ENCODE results near the gene FKBP9.

DNA sequence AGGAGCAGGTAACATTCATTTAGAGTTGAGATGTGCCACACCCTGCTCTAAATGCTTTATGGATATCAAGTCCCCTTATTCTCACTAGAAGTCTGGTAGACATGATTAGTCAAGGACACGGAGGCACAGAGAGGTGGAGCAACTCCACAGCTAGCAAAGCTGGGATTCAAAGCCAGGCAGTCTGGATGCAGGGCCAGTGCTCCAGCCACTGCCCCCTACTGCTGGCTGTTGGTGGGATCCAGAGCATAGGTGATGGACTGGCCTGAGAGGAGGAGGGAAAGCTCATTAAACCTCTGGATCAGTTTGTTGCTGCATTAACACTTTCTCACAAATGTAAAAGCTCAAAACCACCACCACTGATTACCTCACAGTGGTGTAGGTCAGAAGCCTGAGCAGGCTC lies 43.1 kb upstream of the FKBP9 start:
- TF ChIP-seq FOS (IDR thresholded peaks at IDR 0.05; ENCODE audit: low read depth, low read length) = no peak
- TF ChIP-seq, protein P1, sequence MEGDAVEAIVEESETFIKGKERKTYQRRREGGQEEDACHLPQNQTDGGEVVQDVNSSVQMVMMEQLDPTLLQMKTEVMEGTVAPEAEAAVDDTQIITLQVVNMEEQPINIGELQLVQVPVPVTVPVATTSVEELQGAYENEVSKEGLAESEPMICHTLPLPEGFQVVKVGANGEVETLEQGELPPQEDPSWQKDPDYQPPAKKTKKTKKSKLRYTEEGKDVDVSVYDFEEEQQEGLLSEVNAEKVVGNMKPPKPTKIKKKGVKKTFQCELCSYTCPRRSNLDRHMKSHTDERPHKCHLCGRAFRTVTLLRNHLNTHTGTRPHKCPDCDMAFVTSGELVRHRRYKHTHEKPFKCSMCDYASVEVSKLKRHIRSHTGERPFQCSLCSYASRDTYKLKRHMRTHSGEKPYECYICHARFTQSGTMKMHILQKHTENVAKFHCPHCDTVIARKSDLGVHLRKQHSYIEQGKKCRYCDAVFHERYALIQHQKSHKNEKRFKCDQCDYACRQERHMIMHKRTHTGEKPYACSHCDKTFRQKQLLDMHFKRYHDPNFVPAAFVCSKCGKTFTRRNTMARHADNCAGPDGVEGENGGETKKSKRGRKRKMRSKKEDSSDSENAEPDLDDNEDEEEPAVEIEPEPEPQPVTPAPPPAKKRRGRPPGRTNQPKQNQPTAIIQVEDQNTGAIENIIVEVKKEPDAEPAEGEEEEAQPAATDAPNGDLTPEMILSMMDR (conservative IDR thresholded peaks at IDR 0.05; ENCODE audit: low read depth, low read length) = no peak
- no peak for TF ChIP-seq BHLHE40 (IDR thresholded peaks at IDR 0.05; ENCODE audit: low read depth, low read length)
- TF ChIP-seq, protein P2, sequence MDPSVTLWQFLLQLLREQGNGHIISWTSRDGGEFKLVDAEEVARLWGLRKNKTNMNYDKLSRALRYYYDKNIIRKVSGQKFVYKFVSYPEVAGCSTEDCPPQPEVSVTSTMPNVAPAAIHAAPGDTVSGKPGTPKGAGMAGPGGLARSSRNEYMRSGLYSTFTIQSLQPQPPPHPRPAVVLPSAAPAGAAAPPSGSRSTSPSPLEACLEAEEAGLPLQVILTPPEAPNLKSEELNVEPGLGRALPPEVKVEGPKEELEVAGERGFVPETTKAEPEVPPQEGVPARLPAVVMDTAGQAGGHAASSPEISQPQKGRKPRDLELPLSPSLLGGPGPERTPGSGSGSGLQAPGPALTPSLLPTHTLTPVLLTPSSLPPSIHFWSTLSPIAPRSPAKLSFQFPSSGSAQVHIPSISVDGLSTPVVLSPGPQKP (IDR thresholded peaks at IDR 0.05; ENCODE audit: borderline replicate concordance, low read depth, low read length) = no peak
- TF ChIP-seq POLR2A (IDR thresholded peaks at IDR 0.05; ENCODE audit: low read depth, low read length) = no peak
- no peak for TF ChIP-seq RAD21 (IDR thresholded peaks at IDR 0.05; ENCODE audit: low read length)
- TF ChIP-seq CEBPB (IDR thresholded peaks at IDR 0.05; ENCODE audit: low read depth, low read length) = no peak
